Subcutaneous abdominal adipose tissue (tissue), 5 donors: ENCODE data around the gene EIF4G1.
A peak's percentile ranks its signal among the peaks of the same experiment; 100 is the strongest.

Experiments used
- H3K27ac ChIP-seq: one replicate; pipeline ENCODE4 v1.7.0; 2013; ENCODE audit warnings: low read depth, mild to moderate bottlenecking, inconsistent platforms, low read length, moderate library complexity
- H3K27me3 ChIP-seq, 5 donors: one replicate each; pipeline ENCODE4 v1.7.0; 2013; ENCODE audit warnings: low read length in 5 of 5, inconsistent platforms in 1 of 5; ENCODE audit not compliant: control insufficient read depth in 5 of 5, insufficient read depth in 4 of 5
- H3K36me3 ChIP-seq, 5 donors: one replicate each; pipeline ENCODE4 v1.7.0; 2013; ENCODE audit warnings: low read length in 5 of 5; ENCODE audit not compliant: control insufficient read depth in 5 of 5, insufficient read depth in 5 of 5
- H3K4me1 ChIP-seq, 5 donors: one replicate each; pipeline ENCODE4 v1.7.0; 2013; ENCODE audit warnings: low read length in 5 of 5, mild to moderate bottlenecking in 3 of 5, moderate library complexity in 1 of 5; ENCODE audit not compliant: control insufficient read depth in 5 of 5, insufficient read depth in 5 of 5
- H3K4me3 ChIP-seq, 5 donors: one replicate each; pipeline ENCODE4 v1.7.0; 2013; ENCODE audit warnings: low read length in 5 of 5, low read depth in 1 of 5
- H3K9ac ChIP-seq, 5 donors: one replicate each; pipeline ENCODE4 v1.7.0; 2013; ENCODE audit warnings: low read length in 5 of 5, mild to moderate bottlenecking in 4 of 5, moderate library complexity in 3 of 5
- H3K9me3 ChIP-seq, 5 donors: one replicate each; pipeline ENCODE4 v1.7.0; 2013; ENCODE audit warnings: low read length in 5 of 5; ENCODE audit not compliant: control insufficient read depth in 5 of 5
- donor health status: healthy.
- donor health status: healthy.
- donor health status: healthy.
- donor health status: healthy.
- donor health status: healthy.

Gene EIF4G1

GRCh38 chr3:184284696-184285095, 29.7 kb upstream of the EIF4G1 start:
- H3K4me1 ChIP-seq = peaks cover 0 to 4% (median 0%) of the 10 kb centered on the region in 5 donors
- H3K27ac ChIP-seq = no peak overlapping the region
- H3K9me3 ChIP-seq = peaks cover 0 to 3% (median 0%) of the 10 kb centered on the region in 5 donors
- H3K9ac ChIP-seq = peak overlapping the region in 1 of 5 donors; percentile 9
- H3K4me3 ChIP-seq = no peak overlapping the region
- H3K27me3 ChIP-seq = peaks cover 0 to 8% (median 3%) of the 10 kb centered on the region in 5 donors
- no peaks in the 10 kb centered on the region for H3K36me3 ChIP-seq

GRCh38 chr3:184289426-184289938, 24.9 kb upstream of the EIF4G1 start:
- Histone ChIP-seq H3K4me1 (peaks cover 0 to 4% (median 0%) of the 10 kb centered on the region in 5 donors), H3K36me3 (no peaks in the 10 kb centered on the region), H3K9me3 (no peaks in the 10 kb centered on the region), H3K4me3 (no peak overlapping the region), H3K9ac (no peak overlapping the region), H3K27me3 (peaks cover 0 to 10% (median 8%) of the 10 kb centered on the region in 5 donors), H3K27ac (no peak overlapping the region)

- no peak overlapping the region for H3K9ac ChIP-seq
- no peaks in the 10 kb centered on the region for H3K9me3 ChIP-seq
- H3K36me3 ChIP-seq = no peaks in the 10 kb centered on the region
- H3K27ac ChIP-seq = no peak overlapping the region
- H3K4me3 ChIP-seq = no peak overlapping the region
- no peaks in the 10 kb centered on the region for H3K4me1 ChIP-seq
- peaks cover 0 to 10% (median 8%) of the 10 kb centered on the region in 5 donors for H3K27me3 ChIP-seq
Measured at GRCh38 chr3:184290331-184290730, 24.1 kb upstream of the EIF4G1 start.

GRCh38 chr3:184291044-184291737, 23.2 kb upstream of the EIF4G1 start:
- Histone ChIP-seq H3K36me3 (no peaks in the 10 kb centered on the region), H3K4me1 (no peaks in the 10 kb centered on the region), H3K27ac (no peak overlapping the region), H3K9me3 (no peaks in the 10 kb centered on the region), H3K4me3 (no peak overlapping the region), H3K27me3 (peaks cover 0 to 9% (median 3%) of the 10 kb centered on the region in 5 donors), H3K9ac (no peak overlapping the region)

- H3K27ac ChIP-seq = no peak overlapping the region
- peaks cover 0 to 9% (median 3%) of the 10 kb centered on the region in 5 donors for H3K27me3 ChIP-seq
- H3K36me3 ChIP-seq = no peaks in the 10 kb centered on the region
- H3K9ac ChIP-seq = no peak overlapping the region
- no peaks in the 10 kb centered on the region for H3K9me3 ChIP-seq
- H3K4me3 ChIP-seq = no peak overlapping the region
- no peaks in the 10 kb centered on the region for H3K4me1 ChIP-seq
Measured at GRCh38 chr3:184291738-184292445, 22.5 kb upstream of the EIF4G1 start.

- Histone ChIP-seq H3K27ac (no peak overlapping the region), H3K9me3 (no peaks in the 10 kb centered on the region), H3K36me3 (peaks cover 5 to 7% (median 6%) of the 10 kb centered on the region in 5 donors), H3K9ac (no peak overlapping the region), H3K4me3 (no peak overlapping the region), H3K4me1 (peaks cover 9 to 21% (median 18%) of the 10 kb centered on the region in 5 donors), H3K27me3 (peaks cover 0 to 7% (median 0%) of the 10 kb centered on the region in 5 donors)
Measured at GRCh38 chr3:184295771-184296170, 18.6 kb upstream of the EIF4G1 start.

GRCh38 chr3:184296616-184297015, 17.8 kb upstream of the EIF4G1 start:
- Histone ChIP-seq H3K9me3 (no peaks in the 10 kb centered on the region), H3K36me3 (peaks cover 7 to 14% (median 12%) of the 10 kb centered on the region in 5 donors), H3K9ac (no peak overlapping the region), H3K27ac (no peak overlapping the region), H3K27me3 (peaks cover 0 to 7% (median 0%) of the 10 kb centered on the region in 5 donors), H3K4me1 (peaks cover 9 to 21% (median 18%) of the 10 kb centered on the region in 5 donors), H3K4me3 (no peak overlapping the region)

GRCh38 chr3:184298759-184299487, 15.5 kb upstream of the EIF4G1 start, which contains the start of gene PSMD2:
PSMD2 (plus strand) TSS chr3:184299241; CDS start chr3:184299267, 26 bp downstream.
- Histone ChIP-seq H3K4me3 (peak within 1 kb of the TSS; percentile 86 to 96 (median 90)), H3K4me1 (peaks cover 9 to 21% (median 18%) of the 10 kb centered on the region in 5 donors), H3K27ac (peak within 1 kb of the TSS; percentile 67), H3K9me3 (no peaks in the 10 kb centered on the region), H3K36me3 (peaks cover 25 to 37% (median 35%) of the 10 kb centered on the region in 5 donors), H3K27me3 (no peaks in the 10 kb centered on the region), H3K9ac (peak within 1 kb of the TSS; percentile 73 to 93 (median 83))

- peak overlapping the region; percentile 50 to 93 (median 81) for H3K9ac ChIP-seq
- peaks cover 9 to 21% (median 18%) of the 10 kb centered on the region in 5 donors for H3K4me1 ChIP-seq
- no peaks in the 10 kb centered on the region for H3K9me3 ChIP-seq
- peak overlapping the region; percentile 65 for H3K27ac ChIP-seq
- H3K36me3 ChIP-seq = peaks cover 26 to 45% (median 43%) of the 10 kb centered on the region in 5 donors
- H3K4me3 ChIP-seq = peak overlapping the region; percentile 81 to 96 (median 89)
- H3K27me3 ChIP-seq = no peaks in the 10 kb centered on the region
Measured at GRCh38 chr3:184299488-184300377, 14.7 kb upstream of the EIF4G1 start.
